NCI-H748 (cell line): Measurements from ENCODE around the gene PAH.

Source experiments
- DNase-seq: peaks from one replicate; lab custom pipeline; 2025; ENCODE audit not compliant: unreplicated experiment; lab: John Stamatoyannopoulos, UW

PAH gene

DNA sequence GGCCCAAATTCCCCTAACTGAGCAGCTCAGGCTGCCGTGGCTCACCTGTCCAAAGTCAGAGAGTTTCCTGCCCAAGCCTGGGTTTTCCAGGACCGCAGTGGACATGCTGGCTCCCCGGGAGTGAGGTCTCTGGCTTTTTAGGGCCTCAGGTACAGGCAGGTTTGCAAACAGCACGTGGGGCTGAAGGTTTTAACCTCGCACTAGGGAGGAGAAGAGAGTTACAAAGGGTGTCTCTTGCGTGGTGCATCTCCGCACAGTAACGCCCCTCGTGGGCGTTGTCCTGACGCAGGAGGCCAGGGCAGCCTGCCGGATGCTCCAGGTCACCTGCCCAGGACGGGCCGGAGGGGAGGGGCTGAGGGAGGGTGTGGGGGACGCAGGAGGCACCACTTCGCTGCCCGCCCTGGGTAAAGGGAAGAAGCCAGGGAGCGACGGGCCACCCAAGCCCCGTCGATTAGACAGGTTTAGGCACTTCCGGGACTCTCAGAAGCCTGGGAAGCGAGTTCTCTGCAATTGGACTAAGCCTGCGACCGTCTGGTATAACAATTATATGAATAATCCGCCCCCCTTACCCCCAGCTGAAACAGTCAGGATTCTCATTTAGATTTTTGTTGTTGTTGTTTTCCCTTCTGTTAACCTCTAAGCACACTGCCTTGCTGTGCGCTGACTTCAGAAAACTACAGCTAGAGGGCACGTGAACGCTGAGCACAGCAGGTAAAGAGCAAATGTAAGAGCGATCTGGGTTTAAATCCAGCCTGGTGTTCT is at the start of gene PAH:
TSS of gene PAH (minus strand) at position 219 of the 762 bp plus-strand sequence. CDS start at position 105, 114 bp downstream.
- DNase-seq, result no peak

DNA sequence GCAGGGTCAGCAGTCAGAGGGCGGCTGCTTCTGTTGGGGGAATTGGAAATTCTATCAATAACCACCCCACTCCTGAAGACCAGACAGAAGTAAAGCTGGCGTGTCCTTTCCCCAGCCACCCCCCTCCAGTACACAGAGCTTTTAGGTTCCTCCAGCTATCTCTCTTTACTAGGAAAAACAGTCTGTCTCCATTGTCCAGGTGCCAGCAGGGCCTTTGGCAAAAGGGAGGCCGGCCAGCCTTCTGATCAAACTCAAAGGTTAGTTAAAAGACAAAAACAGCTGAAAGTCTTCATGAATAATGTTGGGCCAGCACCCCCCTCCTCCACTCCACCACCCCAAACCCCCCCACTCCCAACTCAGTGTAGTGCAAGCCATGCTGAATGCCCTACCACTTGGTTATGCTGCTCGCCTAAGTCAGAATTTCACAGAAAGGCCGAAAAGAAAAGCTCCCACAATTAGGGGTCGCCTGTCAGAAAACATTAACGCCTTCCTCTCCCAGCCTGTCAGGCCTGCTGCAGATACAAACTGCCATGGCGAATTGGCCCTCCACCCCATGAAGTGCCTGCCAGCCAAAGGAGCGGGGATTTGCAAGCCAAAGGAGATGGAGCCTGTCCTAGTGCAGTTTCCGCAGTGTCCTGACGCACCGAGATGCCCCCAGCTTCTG is 49.3 kb upstream of the PAH start:
- no peak for DNase-seq

DNA sequence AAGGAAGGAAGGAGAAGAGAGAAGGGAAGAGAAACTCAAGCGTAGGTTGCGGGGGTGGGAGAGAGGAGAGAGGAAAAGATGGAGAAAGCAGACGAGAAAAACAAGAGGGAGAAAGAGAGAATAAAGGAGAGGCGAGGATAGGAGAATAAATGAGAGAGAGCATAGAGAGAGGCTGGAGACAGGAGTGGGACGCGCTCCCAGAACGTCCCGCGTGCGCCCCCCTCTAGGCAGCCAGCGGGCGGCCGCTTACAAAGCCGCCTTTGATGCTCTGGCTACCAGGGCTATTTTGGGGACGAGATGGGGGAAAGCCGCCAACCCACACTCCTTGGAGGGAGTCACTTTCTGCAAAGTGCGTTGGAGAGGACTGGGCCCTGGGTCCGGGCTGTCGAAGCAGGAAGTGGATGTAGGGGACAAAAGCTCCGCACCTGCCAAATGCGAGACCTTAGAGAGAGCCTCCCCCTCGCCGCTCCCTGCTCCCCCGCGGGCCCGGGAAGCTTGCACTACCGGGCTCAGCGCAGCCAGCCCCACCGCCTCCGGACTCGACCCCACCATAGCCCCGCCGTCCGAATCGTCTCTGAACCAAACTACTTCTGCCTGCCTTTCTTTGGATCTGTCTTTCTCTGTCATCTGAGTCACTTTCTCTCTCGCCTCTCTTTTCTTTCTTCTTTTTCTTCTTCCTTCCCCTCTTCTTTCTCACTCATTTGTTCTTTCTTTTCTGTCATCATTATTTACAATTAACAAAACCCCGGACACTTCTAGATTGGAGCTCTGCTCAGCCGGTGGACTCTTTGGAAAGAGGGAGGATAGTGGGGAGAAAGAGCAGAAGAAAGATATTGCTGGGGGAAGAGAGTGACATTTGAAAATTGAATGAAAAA is 48.5 kb upstream of the PAH start:
- DNase-seq, result peak; percentile 10

DNA sequence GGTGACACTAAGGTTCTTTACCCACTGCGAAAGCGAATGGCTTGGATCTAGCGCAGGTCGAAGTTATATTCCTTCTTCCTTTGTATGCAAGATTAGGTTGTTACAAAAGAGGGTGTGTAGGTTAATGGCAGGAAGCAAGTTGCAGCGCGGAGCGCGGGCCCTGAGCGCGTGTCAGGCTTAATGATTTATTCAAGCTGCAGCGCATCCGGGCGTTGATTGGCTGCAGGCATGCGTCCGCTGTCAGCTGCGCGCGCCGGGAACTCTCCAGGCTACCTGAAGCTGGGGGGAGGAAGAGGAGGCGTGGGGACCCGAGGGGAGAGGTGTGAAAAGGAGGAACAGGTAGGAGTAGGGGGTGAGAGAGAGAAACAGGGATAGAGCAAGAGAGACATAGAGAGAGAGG is 47.8 kb upstream of the PAH start:
- DNase-seq, result peak; percentile 7

DNA sequence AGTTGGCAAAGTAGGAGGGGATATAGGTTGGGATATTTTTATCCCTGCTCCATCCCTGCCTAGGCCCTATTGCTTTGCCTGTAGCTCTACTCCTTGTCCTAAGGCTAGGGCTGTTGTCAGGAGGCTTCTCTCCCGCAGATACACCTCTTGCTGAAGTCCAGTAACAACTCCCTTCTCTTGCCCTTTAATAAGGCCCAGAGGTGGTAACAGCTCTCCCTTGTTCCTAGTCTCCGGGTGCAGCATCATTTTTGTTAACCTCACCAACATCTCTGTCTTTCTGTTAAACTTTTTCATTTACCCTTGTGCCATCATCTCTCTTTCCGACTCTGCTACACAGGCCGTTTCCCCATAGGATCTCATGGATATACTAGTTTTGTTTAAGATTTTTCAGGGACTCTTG is 46.8 kb upstream of the PAH start:
- no peak for DNase-seq

DNA sequence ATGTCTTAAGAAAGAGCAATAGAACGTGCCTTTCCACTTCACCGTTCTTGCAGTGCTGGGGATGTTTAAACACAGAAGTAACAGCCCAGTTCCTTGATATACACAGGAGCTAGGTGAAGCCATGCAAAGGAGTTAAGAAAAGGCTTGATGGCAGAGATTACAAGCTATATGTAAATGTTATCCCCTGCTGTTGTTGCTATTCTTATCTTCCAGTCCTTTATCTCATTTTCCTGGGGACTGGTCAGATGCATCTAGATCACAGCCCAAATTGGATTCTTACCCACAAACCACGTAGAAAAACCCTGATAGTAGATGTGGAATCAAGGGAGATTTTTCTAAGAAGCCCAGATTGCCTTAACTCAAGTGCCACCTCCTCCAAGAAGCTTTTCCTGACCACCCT is 45.9 kb upstream of the PAH start:
- peak; percentile 54 for DNase-seq

DNA sequence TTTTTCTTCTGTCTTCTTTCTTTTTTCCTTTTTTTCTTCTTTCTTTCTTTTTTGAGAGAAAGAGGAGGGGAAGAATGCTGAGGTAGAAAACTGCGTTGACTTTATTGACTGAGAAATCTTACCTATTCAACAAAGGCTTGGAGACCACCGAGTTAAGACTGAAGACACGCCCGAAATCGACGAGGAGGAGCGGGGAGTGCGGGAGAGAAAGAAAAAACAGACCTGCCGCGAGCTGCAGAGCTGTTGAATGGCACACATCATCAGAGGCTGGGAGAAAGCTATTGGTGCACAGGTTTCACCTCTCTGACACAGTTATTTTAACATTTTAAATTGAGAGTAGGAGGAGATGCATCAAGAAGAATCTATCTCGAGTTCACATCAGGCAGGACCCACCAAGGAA is 45.5 kb upstream of the PAH start:
- peak; percentile 54 for DNase-seq

DNA sequence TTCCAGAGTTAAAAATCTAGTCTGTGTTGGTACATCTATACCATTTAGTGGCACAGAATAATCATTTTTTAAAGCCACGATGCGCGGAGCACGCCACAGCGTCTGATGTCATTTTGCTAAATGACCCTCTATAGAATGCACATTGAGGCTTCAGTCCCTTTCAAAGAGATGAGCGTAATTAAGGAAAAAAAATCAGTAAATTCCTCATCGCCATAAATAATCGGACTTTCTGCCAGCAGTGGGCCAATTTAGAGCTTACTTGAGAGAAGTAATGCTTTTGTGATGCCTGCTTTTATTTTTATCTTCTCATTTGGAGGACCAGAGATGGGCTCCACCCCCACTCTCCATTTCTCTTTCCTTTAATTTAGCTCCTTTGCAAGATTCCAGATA is 44.4 kb upstream of the PAH start:
- peak; percentile 94 for DNase-seq

DNA sequence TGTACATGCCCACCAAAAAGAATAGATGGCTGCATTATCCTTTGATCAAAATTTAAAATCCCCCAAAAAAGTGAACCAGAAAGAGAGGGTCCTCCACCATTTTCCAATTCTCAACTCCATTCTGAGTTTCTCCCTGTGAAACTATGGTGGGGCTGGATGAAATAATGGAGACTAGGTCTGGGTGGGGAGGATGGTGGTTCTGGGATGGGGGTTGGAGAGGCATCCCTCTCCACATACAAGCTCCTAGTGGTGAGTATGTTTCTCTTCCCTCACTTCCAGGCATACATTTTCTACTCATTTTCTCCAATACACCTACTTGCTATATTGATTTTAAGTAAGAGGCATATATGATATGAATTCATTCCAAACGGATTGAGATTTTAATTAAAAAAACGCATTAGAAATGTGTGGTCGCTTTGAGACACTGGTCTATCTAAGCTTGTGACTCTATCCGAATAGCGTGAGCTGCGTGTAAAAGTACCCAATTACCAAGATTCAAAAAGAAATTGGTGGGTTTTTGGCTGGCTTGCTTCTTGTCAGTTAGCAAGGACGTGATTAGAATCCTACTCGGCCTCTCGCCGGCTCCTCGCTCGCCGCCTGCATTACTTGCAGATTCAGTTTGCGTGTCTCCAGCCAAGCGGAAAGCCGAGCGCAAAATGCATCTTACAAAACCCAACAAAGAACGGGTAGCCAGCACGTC is 43.9 kb upstream of the PAH start:
- peak; percentile 94 for DNase-seq

DNA sequence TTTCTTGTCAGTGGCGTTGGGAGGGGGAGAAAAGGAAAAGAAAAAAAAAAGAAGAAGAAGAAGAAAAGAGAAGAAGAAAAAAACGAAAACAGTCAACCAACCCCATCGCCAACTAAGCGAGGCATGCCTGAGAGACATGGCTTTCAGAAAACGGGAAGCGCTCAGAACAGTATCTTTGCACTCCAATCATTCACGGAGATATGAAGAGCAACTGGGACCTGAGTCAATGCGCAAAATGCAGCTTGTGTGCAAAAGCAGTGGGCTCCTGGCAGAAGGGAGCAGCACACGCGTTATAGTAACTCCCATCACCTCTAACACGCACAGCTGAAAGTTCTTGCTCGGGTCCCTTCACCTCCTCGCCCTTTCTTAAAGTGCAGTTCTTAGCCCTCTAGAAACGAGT is 42.3 kb upstream of the PAH start:
- peak; percentile 76 for DNase-seq

DNA sequence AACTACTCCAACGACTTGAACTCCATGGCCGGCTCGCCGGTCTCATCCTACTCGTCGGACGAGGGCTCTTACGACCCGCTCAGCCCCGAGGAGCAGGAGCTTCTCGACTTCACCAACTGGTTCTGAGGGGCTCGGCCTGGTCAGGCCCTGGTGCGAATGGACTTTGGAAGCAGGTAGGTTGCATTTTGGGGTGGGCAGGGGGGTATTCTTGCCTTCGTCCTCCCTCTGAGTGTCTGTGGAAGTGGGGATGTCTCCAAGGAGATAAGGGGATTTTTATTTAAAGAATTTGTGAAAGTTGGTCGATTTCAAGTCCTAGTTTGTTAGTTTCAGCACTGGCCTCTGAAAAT is 41.8 kb upstream of the PAH start:
- DNase-seq, result no peak

DNA sequence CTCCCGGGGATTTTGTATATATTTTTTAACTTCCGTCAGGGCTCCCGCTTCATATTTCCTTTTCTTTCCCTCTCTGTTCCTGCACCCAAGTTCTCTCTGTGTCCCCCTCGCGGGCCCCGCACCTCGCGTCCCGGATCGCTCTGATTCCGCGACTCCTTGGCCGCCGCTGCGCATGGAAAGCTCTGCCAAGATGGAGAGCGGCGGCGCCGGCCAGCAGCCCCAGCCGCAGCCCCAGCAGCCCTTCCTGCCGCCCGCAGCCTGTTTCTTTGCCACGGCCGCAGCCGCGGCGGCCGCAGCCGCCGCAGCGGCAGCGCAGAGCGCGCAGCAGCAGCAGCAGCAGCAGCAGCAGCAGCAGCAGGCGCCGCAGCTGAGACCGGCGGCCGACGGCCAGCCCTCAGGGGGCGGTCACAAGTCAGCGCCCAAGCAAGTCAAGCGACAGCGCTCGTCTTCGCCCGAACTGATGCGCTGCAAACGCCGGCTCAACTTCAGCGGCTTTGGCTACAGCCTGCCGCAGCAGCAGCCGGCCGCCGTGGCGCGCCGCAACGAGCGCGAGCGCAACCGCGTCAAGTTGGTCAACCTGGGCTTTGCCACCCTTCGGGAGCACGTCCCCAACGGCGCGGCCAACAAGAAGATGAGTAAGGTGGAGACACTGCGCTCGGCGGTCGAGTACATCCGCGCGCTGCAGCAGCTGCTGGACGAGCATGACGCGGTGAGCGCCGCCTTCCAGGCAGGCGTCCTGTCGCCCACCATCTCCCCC is 41.2 kb upstream of the PAH start:
- DNase-seq, result peak; percentile 74

DNA sequence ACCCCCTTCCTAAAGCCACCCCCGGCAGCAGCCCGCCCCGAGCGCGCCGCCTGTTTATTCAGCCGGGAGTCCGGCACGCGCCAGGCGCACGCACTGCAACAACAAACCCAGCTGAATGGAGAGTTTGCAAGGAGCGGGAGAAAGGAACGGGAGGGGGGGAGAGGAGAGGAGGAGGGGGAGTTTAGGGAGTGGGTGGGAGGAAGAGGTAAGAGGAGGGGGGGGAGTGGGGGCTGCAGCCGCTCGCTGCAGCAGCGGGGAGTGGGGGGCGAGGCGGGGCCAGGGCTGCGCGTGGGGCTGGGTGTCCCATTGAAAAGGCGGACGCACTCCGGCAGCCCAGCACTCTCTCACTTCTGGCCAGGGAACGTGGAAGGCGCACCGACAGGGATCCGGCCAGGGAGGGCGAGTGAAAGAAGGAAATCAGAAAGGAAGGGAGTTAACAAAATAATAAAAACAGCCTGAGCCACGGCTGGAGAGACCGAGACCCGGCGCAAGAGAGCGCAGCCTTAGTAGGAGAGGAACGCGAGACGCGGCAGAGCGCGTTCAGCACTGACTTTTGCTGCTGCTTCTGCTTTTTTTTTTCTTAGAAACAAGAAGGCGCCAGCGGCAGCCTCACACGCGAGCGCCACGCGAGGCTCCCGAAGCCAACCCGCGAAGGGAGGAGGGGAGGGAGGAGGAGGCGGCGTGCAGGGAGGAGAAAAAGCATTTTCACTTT is 40.5 kb upstream of the PAH start, which contains the start of gene ASCL1:
TSS of gene ASCL1 (plus strand) at position 336 of the 712 bp plus-strand sequence. CDS start 571 bp downstream, outside the sequence.
- peak; percentile 98 for DNase-seq

DNA sequence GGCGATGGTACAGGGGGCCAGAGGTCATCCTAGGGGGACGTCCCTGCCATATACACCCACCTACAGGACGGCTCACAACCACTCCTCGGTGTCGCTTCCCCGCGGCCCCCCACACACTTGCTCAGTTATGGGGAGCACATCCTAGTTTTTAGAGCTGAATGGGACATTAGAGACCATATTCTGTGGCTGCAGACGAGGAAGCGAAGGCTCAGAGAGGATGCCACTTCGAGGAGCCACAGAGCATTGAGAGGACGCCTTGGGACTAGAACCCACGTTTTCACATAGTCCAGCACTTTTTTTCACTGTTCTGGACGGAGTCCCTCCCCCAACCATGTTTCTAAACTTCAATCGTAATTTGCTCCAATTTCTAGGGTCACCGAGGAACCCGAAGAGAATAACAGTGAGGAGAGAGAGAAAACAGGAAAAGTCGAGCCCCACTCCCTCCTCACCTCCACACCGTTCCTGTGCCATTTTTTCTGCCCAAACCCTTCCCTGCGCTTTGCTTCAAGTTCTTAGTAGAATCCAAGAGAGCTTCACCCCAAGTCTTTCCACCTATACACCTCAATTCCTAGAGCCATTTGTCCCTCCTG is 39.8 kb upstream of the PAH start:
- peak; percentile 64 for DNase-seq

DNA sequence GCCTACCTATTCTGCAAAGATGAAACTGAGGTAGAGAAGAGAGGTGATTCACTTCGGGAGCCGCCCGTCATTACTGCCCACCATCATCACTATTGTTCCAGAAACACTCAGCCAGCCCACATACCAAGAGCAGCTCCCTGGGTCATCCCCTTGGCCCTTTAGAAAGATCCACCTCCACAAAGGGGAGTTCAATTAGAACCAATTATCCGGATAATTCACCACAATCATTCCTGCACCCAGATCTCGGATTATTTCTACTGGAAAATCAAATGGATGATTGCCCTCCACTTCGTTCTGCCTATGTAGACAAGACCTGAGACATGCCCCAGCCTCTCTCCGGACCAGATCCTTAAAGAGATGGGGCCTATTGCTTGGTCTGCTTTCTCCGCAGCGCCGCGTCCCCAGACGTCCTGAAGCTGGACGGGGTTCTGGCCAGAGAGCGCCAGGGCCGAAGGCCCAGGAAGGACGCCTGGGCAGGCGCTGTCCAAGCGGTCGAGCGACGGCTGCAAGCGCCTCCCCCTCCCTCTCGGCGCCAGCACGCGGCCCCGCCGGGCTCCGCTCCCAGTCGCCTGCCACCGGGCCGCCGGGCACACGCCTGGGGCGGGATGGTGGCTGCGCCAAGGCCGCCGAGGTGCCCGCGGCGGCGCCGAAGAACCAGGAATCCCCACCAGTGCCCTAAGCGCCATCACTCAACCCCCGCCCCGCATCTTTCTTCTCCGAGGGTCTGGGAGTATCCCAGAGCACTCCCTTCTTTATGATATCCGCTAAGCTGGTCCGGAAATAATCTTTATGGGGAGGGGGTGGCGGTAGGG is 39.1 kb upstream of the PAH start:
- DNase-seq, result peak; percentile 81

DNA sequence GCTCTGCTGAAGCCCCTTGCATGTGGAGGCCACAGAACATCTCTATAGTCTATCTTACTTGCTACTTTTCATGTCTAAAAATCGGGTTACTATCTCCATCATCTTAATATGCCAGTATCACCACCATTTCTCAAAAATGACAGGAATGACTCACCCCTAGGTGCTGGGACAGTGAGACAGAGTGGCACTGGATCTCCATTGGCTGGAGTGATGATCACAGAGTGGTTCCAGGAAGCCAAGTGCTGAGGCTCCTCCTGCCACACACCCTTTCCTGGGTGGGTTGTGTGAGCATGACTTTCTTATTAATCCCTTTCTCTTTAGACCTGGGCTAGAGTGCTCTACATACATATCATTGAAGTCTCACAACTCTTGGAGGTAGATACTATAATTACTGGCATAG is 37.1 kb upstream of the PAH start:
- DNase-seq, result no peak

DNA sequence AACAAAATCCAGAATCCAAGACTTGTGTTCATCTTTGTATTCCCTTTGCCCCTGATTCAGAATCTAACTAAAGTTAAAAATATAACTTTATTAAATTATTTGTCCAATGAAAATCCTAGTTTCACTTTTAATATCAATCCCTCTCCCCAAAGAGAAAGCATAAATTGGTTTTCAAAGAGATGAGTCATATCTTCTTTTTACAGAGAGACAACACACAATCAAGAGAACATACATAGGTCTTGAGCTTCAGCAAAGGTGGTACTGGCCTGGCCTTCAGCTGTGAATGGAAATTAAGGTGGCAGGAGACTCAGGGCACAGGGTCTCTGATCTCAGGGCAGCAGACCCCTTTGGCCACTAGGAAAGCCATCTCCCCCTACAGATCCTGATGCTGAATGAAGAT is 36.2 kb upstream of the PAH start:
- DNase-seq, result peak; percentile 18

DNA sequence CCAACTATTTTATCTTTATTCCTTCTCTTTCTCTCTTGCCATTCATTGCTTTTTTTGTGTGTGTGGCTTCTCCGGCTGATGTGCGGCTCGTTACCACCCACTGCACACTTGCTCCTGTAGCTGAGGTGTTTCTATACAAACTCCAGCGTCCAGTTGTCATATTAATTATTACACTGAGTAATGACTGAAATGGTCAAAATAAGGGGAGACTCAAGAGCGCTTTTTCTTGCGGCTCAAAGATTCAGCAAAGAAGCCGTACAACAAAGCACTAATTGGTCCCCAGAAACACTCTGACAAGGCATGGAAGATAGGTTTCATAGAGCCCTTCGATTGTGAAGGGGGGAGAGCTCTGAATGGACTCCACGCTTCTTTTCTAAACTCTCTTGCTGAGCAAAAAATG is 34.8 kb upstream of the PAH start:
- DNase-seq, result peak; percentile 69
